T47D (cell line): ENCODE measurements around the gene TARBP2.
A peak's percentile ranks its signal among the peaks of the same experiment; 100 is the strongest.

Experiments used
- DNase-seq, 2 experiments: peaks; one replicate each; pipeline versions ENCODE4 v3.0.0 to v3.0.0-alpha.2; 2011 to 2012; ENCODE audit warnings: low read depth in 1 of 2, low spot score in 1 of 2
- JUND ChIP-seq: IDR thresholded peaks from 2 replicates; pipeline ENCODE4 v1.6.1; 2012; ENCODE audit warnings: low read depth
- in situ Hi-C: cut with HindIII; loops from 2 replicates; pipeline ENCODE4 v1.10.0; 2016; ENCODE audit warnings: low sequenced_read_pairs, low pct_unique_long_range_greater_than_20kb

Gene TARBP2

DNA sequence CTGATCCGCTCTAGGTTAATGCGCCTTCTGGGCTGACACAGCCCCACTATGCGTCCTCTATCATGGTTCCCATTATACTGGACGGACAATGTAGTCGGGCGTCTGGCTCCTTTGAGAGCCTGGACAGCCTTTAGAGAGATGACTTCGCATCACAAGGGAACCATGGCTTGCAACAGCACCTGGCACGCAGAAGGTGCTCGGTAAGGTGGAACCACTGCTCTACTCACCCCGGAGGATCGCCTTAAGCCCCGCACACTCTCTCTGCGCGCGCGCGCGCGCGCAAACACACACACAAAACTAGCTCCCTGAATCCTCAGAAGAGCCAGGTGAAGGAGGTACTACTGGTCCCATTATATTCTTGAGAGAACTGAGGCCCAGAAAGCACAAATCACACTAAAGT is 8.9 kb upstream of the TARBP2 start:
- in situ Hi-C loops, result no loop called here
- TF ChIP-seq JUND, result no peak
- no peak for DNase-seq

DNA sequence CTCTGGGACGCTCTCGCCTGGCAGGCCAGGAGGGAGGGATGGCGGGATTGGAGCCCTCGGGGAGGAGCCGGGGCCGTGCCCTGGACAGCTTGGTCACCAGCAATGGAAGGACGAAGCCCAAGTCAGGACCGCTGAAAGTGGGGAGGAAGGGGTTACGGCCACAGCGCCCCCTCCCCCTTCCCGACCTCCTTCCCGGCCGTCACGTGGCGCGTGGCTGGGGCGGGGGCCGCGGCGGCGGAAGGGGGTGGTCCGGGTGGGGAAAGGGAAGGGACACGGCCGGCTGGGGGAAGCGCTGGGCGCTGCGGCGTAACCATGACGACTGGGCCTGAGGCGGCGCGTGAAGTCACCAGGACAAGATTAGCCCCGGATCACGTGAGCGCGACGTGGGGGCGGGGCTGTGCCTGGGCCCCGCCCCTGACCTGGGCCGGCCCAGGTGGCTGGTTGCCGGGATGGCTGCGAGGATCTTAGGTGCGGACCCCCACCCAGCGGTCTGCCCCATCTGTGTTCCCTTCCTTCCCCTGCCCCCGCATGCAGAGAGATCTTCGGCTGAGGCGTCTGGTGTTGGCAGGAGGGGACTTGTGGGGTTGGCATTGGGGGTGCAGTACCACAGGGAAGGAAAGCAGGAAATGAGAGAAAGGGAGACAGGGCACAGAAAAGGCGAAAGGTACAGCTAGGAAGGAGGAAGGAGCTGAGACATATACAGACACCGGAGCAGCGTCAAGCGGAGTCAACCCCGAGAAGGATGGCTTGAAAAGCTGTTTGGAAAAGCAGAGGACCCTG is 8.1 kb upstream of the TARBP2 start:
- peak; percentile 69 to 94 for DNase-seq
- no peak for TF ChIP-seq JUND
- in situ Hi-C loops, result no loop called here

GRCh38 chr12:53493610-53494391 is 7.3 kb upstream of the TARBP2 start:
- in situ Hi-C loops, result no loop called here
- no peak for DNase-seq
- no peak for TF ChIP-seq JUND

DNA sequence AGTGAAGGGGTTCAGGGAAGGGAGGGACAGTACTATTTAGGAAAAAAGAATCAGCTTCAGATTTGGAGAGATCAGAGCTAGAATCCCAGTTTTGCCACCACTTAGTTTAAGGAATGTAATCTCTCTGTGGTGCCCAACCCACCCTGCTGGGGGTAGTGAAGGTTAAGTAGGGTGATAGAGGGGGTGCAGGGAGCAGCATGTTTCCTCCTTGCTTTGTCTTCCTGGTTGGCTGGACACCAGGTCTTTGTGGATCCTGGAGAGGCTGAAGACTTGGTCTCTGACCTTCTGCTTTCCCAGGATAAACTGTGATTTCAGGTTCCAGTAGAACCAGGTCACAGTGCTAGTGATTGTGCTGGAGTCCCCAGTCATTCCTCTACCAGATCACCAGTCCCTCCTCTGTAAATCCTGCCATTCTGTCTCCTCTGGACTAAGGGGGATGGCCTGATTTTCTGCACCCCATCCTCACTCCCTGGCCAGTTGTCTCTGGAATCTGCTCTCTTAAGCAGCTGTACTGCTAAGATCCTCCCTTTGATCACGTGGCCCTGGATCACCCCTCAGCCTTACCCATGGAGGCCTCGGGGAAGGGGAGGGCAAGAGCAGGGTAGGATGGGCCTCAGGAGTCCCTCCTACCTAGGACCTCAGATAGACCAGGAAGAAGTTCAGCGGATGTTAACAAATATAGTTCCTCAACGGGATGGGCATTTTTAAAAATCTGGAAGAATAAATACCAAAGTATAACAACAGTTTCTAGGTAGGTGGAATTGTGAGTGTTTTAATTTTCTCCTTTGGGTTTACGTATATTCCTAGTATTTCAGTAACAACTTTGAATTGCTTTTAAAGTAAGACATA is 5.0 kb upstream of the TARBP2 start:
- DNase-seq, result peak in 1 of 2 experiments; percentile 42
- TF ChIP-seq JUND, result no peak
- in situ Hi-C loops, result no loop called here

GRCh38 chr12:53496752-53497032 is 4.4 kb upstream of the TARBP2 start:
- in situ Hi-C loops, result no loop called here
- DNase-seq, result no peak
- no peak for TF ChIP-seq JUND

DNA sequence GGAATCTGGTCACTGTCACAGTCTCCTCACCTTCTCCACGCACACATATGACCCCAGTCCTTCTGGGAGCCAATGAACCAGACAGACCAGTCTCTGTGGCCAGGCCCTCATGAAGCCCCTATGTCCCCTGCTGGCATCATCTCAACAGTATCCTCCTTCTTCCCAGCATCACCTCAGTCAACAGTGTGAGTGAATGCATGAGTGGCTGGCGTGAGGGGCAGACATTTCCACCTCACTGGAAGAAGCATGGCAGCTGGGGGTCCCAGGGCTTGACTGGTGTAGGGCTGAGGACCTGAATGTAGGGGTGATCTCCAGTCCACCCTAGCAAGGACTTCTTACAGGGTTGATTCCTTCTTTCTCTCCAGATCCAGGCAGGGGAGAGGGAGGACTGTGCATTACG is 3.6 kb upstream of the TARBP2 start:
- DNase-seq, result no peak
- no peak for TF ChIP-seq JUND
- in situ Hi-C loops, result no loop called here

DNA sequence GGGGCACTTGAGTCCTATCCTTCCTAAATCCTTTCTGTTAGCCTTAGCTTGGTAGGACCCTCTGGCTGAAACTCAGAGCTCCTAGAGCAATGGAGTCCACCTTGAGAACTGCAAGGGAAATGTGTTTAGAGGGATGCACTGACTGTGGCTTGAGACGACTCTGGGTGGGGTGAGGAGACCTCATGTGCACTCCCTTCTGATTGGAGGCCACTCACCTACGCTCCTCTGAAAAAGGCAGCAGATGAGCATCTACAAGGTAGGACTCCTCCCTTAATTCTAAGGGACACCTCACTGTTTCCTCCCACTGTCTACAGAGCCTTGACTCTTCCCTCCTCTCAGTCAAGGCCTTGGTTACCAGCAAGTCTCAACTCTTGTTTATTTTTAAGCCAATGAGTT is 2.9 kb upstream of the TARBP2 start:
- DNase-seq, result no peak
- no peak for TF ChIP-seq JUND
- in situ Hi-C loops, result no loop called here

- DNase-seq, result peak in 1 of 2 experiments; percentile 74
- no peak for TF ChIP-seq JUND
- in situ Hi-C loops, result no loop called here
These were observed 1.6 kb upstream of the TARBP2 start, which contains the start of gene MAP3K12 for GRCh38 chr12:53499266-53500141. Gene MAP3K12 (minus strand): TSS chr12:53499458. CDS start chr12:53487391, 12,067 bp downstream.

- in situ Hi-C loops, result no loop called here
- DNase-seq, result peak in 1 of 2 experiments; percentile 68
- no peak for TF ChIP-seq JUND
These were observed 824 bp upstream of the TARBP2 start for GRCh38 chr12:53500142-53500775.

- no peak for DNase-seq
- in situ Hi-C loops, result no loop called here
- TF ChIP-seq JUND, result no peak
These were observed 615 bp downstream of the TARBP2 start for GRCh38 chr12:53501615-53502181.

- in situ Hi-C loops, result no loop called here
- DNase-seq, result no peak
- TF ChIP-seq JUND, result no peak
These were observed 1.2 kb downstream of the TARBP2 start for GRCh38 chr12:53502331-53502730.
